HCT116 (cell line): ENCODE results near the gene KRTAP10-1. TPM values are rescaled to one million over a fixed set of nuclear protein-coding genes. Genes with fewer than 3 reads are reported as not detected.

Experiments used
- ATAC-seq: fragments of 200-7000 bp; cut with Tn5 transposase; 2 replicates; pipeline ENCODE4 v1.9.1; 2020; ENCODE audit warnings: mild to moderate bottlenecking, moderate library complexity
- BruUV-seq: library from RNA; stranded (reverse); fragments of 400-500 nt; replicated peaks from 2 replicates; lab custom pipeline; 2021; lab: Mats Ljungman, UMichigan
- CTCF ChIA-PET: fragments of 300-600 bp; sonication (Branson Sonifier 250); formaldehyde crosslinking; loops from one replicate; lab custom pipeline; 2021; ENCODE audit warnings: antibody characterized with exemption; lab: Charles Lee
- POLR2A ChIA-PET: fragments of 300-600, 350-600 bp; sonication (Branson Sonifier 250); formaldehyde crosslinking; loops from one replicate; lab custom pipeline; 2021; ENCODE audit warnings: antibody characterized with exemption; lab: Charles Lee
- RAD21 ChIA-PET, 2 experiments: fragments of 300-600 bp; sonication (Branson Sonifier 250); formaldehyde crosslinking; loops; one replicate each; lab custom pipeline; 2023; ENCODE audit warnings: low total read pairs in 2 of 2; ENCODE audit not compliant: uncharacterized antibody in 2 of 2, unreplicated experiment in 2 of 2, low non-redundant PET in 1 of 2; lab: Charles Lee
- DNase-seq: peaks from one replicate; pipeline ENCODE4 v3.0.0-alpha.2; 2010; ENCODE audit warnings: low read depth, low spot score
- H2AFZ ChIP-seq: fragments of 200-600 bp; shearing (Covaris generic), sonication (generic); 2 replicates; pipeline ENCODE4 v1.6.1; 2017; ENCODE audit warnings: low read depth, mixed run types, mixed read lengths, antibody characterized with exemption, low read length; ENCODE audit not compliant: poor library complexity, severe bottlenecking
- H3K27ac ChIP-seq: 2 replicates; pipeline ENCODE4 v1.5.1; 2012; ENCODE audit warnings: low read depth, low read length
- H3K27me3 ChIP-seq: fragments of 200-600 bp; sonication (generic); 2 replicates; pipeline ENCODE4 v1.6.1; 2016; ENCODE audit warnings: mixed run types, low read length, mixed read lengths; ENCODE audit not compliant: insufficient read depth
- H3K36me3 ChIP-seq, 2 experiments: fragments of 200-500 bp in 1 of 2; fragments of 200-600 bp in 1 of 2; sonication (Bioruptor generic) in 1 of 2; sonication (generic) in 1 of 2; 2 replicates each; pipeline versions ENCODE4 v1.5.1 to v1.6.1; 2014 to 2016; ENCODE audit warnings: low read length in 2 of 2, inconsistent platforms in 1 of 2, mixed read lengths in 1 of 2, mixed run types in 1 of 2; ENCODE audit not compliant: insufficient read depth in 2 of 2, control insufficient read depth in 1 of 2
- H3K4me1 ChIP-seq, 2 experiments: fragments of 200-600 bp in 1 of 2; sonication (generic) in 1 of 2; 2 replicates each; pipeline versions ENCODE4 v1.5.1 to v1.6.1; 2012 to 2017; ENCODE audit warnings: low read length in 2 of 2, inconsistent platforms in 1 of 2, mild to moderate bottlenecking in 1 of 2, mixed read lengths in 1 of 2, mixed run types in 1 of 2, moderate library complexity in 1 of 2; ENCODE audit not compliant: insufficient read depth in 2 of 2, control insufficient read depth in 1 of 2
- H3K4me2 ChIP-seq: fragments of 200-600 bp; sonication (generic); 2 replicates; pipeline ENCODE4 v1.6.1; 2017; ENCODE audit warnings: mixed run types, low read length, mixed read lengths
- H3K4me3 ChIP-seq, 2 experiments: fragments of 200-600 bp in 1 of 2; sonication (generic) in 1 of 2; replicated peaks in 1 of 2; 2 replicates each; pipeline ENCODE4 v1.5.1; 2011 to 2016; ENCODE audit warnings: low read length in 2 of 2, control low read depth in 1 of 2, low read depth in 1 of 2, mild to moderate bottlenecking in 1 of 2, mixed read lengths in 1 of 2, mixed run types in 1 of 2
- H3K79me2 ChIP-seq: fragments of 200-600 bp; sonication (generic); 2 replicates; pipeline ENCODE4 v1.6.1; 2017; ENCODE audit warnings: mild to moderate bottlenecking, mixed run types, low read length, moderate library complexity, mixed read lengths; ENCODE audit not compliant: insufficient read depth
- H3K9ac ChIP-seq: fragments of 200-600 bp; sonication (generic); 2 replicates; pipeline ENCODE4 v1.6.1; 2016; ENCODE audit warnings: low read length, mixed read lengths
- H3K9me2 ChIP-seq: fragments of 200-600 bp; sonication (generic), shearing (Covaris generic); 2 replicates; pipeline ENCODE4 v1.6.1; 2017; ENCODE audit warnings: mixed run types, mild to moderate bottlenecking, moderate library complexity; ENCODE audit not compliant: insufficient read depth
- H3K9me3 ChIP-seq, 2 experiments: fragments of 200-500 bp in 1 of 2; fragments of 200-600 bp in 1 of 2; sonication (Bioruptor generic) in 1 of 2; sonication (generic) in 1 of 2; 2 replicates each; pipeline ENCODE4 v1.6.1; 2014 to 2017; ENCODE audit warnings: low read length in 2 of 2, mixed read lengths in 2 of 2, inconsistent platforms in 1 of 2, low read depth in 1 of 2, mild to moderate bottlenecking in 1 of 2, mixed run types in 1 of 2, moderate library complexity in 1 of 2; ENCODE audit not compliant: control insufficient read depth in 1 of 2, insufficient read depth in 1 of 2
- H4K20me1 ChIP-seq: fragments of 200-600 bp; sonication (generic), shearing (Covaris generic); 2 replicates; pipeline ENCODE4 v1.6.1; 2017; ENCODE audit warnings: mixed run types, mild to moderate bottlenecking, moderate library complexity; ENCODE audit not compliant: insufficient read depth
- ATF3 ChIP-seq: IDR thresholded peaks from 2 replicates; pipeline ENCODE4 v1.6.1; 2012
- CEBPB ChIP-seq: IDR thresholded peaks from 2 replicates; pipeline ENCODE4 v1.6.1; 2012; ENCODE audit warnings: low read depth
- ELF1 ChIP-seq: IDR thresholded peaks from 2 replicates; pipeline ENCODE4 v1.6.1; 2012; ENCODE audit warnings: low read depth, borderline replicate concordance
- FOSL1 ChIP-seq: IDR thresholded peaks from 2 replicates; pipeline ENCODE4 v1.6.1; 2012; ENCODE audit warnings: low read depth
- JUND ChIP-seq: IDR thresholded peaks from 2 replicates; pipeline ENCODE4 v1.6.1; 2012
- POLR2A ChIP-seq: IDR thresholded peaks from 2 replicates; pipeline ENCODE4 v1.7.0; 2011; ENCODE audit warnings: borderline replicate concordance; ENCODE audit not compliant: insufficient read depth, insufficient read length; ENCODE audit errors: extremely low read depth
- SRF ChIP-seq: IDR thresholded peaks from 2 replicates; pipeline ENCODE4 v1.6.1; 2012; ENCODE audit warnings: low read depth
- ZFX ChIP-seq: fragments of 450-650 bp; IDR thresholded peaks from 2 replicates; pipeline ENCODE4 v1.6.1; 2017
- ZNF274 ChIP-seq: fragments of 200-500 bp; sonication (Bioruptor generic); IDR thresholded peaks from 2 replicates; pipeline ENCODE4 v1.6.1; 2014; ENCODE audit warnings: mild to moderate bottlenecking, low read depth, low read length, inconsistent platforms
- intact Hi-C: fragments of 100-400 bp; cut with micrococcal nuclease; formaldehyde crosslinking; loops from 2 replicates; pipeline ENCODE4 v1.10.0; 2022
- total RNA-seq: library from RNA; stranded (reverse); gene quantifications from one replicate; pipeline ENCODE4 v1.2.1, GENCODE V29; 2021; ENCODE audit not compliant: unreplicated experiment
- TF ChIP-seq, protein P1 (sequence below): IDR thresholded peaks from 2 replicates; pipeline ENCODE4 v1.6.1; 2012; ENCODE audit warnings: low read depth
- TF ChIP-seq, protein P2 (sequence below): IDR thresholded peaks from 2 replicates; pipeline ENCODE4 v1.6.1; 2011; ENCODE audit warnings: mild to moderate bottlenecking, low read length, moderate library complexity; ENCODE audit not compliant: insufficient replicate concordance; ENCODE audit errors: extremely low read depth

Gene KRTAP10-1
- total RNA-seq, 1 experiment from 2014 or later: not detected

DNA sequence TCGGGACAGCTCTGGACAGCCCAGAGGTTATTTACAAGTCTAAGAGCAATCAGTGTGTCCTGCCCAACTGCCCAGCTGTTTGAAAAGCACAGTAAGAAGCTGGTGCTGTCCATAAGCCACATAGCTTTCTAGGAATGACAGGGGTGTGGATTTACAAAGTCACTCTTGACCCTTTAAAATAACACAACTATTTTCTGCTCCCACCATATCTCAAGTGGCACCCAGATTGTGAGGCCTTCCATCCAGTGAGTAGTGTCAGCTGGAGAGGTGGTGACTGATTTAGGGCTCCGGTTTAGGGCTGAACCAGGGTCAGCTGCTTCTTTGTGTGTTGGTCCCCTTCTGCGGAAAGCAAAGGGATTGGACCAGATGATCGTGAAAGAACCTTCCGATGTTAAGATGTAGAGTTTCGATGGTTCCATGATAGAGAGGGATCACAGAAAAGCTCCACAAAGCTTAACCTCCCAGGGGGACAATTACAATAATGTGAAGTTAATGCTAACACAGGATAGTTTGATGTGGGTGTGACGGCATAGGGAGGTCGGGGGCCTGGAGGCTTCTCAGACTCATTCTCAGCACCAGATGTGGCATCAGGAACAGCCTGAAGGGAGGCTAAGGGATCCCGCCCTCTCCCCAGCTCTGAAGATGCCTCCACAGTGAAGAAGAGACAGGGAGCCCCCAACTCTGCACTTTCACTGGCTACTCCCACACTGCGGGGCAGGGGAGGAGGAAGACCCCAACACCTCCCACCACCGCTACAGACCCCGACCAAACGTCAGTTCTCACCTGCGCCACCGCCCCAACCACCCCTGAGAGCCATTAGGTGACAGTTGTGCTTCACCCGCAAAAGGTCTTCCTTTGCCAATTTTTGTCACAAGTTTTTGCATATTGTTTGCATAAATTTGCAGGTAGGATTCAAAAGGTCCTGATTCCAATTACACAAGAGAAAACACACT is 44.1 kb downstream of the KRTAP10-1 start:
- peaks cover 11 to 13% of the 10 kb centered on the region in 2 experiments; a peak in 2 of 4 replicates for H3K9me3 ChIP-seq
- intact Hi-C loops: no loop called here
- no peak overlapping the region for H3K27ac ChIP-seq
- ChIA-PET RAD21 (no interaction called here), CTCF (no interaction called here), POLR2A (no interaction called here)
- H3K36me3 ChIP-seq: no peaks in the 10 kb centered on the region
- H3K4me1 ChIP-seq: no peaks in the 10 kb centered on the region
- no peak overlapping the region for H3K9ac ChIP-seq
- TF ChIP-seq FOSL1 (no peak), ELF1 (no peak)
- ATAC-seq (no peak), DNase-seq (no peak)
- no peaks in the 10 kb centered on the region for H4K20me1 ChIP-seq
- no peak overlapping the region for H3K4me2 ChIP-seq
- peaks cover 19% of the 10 kb centered on the region; the same call in 1 of the 2 replicates for H3K27me3 ChIP-seq
- no peaks in the 10 kb centered on the region for H3K9me2 ChIP-seq
- no TSS peak for BruUV-seq
- H3K79me2 ChIP-seq: no peaks in the 10 kb centered on the region
- H3K4me3 ChIP-seq: no peak overlapping the region
- H2AFZ ChIP-seq: no peak overlapping the region

DNA sequence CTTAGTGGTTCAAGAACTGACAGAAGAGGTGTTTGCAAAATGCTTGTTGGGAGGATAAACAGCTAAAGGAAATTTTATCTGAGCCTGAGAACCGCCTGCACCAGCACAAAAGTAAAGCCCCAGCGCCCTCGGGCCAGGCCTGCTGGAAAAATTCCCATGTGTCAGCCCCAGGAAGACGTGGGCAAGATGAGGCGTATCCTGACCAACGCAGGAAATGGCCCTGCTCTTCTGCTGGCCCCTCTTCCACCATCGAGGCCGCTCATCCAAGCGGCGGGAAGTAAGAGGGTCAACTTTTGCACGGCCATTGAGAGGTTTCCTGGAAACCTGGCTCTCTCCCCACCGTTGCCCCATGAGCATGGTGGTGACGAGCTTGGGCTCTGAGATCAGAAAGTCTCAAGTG is 45.0 kb downstream of the KRTAP10-1 start:
- ChIA-PET RAD21 (no interaction called here), POLR2A (no interaction called here), CTCF (no interaction called here)
- H3K9ac ChIP-seq: no peak overlapping the region
- ATAC-seq: no peak
- peaks cover 11 to 13% of the 10 kb centered on the region in 2 experiments; a peak in 2 of 4 replicates for H3K9me3 ChIP-seq
- no peak overlapping the region for H3K27ac ChIP-seq
- no peaks in the 10 kb centered on the region for H3K9me2 ChIP-seq
- H3K4me1 ChIP-seq: no peaks in the 10 kb centered on the region
- peaks cover 19% of the 10 kb centered on the region; the same call in 1 of the 2 replicates for H3K27me3 ChIP-seq
- H3K79me2 ChIP-seq: no peaks in the 10 kb centered on the region
- H2AFZ ChIP-seq: no peak overlapping the region
- H3K4me2 ChIP-seq: no peak overlapping the region
- TF ChIP-seq ATF3 (no peak), POLR2A (no peak), CEBPB (no peak), JUND (no peak), ZNF274 (no peak), ZFX (no peak), SRF (no peak)
- TF ChIP-seq, protein P1, sequence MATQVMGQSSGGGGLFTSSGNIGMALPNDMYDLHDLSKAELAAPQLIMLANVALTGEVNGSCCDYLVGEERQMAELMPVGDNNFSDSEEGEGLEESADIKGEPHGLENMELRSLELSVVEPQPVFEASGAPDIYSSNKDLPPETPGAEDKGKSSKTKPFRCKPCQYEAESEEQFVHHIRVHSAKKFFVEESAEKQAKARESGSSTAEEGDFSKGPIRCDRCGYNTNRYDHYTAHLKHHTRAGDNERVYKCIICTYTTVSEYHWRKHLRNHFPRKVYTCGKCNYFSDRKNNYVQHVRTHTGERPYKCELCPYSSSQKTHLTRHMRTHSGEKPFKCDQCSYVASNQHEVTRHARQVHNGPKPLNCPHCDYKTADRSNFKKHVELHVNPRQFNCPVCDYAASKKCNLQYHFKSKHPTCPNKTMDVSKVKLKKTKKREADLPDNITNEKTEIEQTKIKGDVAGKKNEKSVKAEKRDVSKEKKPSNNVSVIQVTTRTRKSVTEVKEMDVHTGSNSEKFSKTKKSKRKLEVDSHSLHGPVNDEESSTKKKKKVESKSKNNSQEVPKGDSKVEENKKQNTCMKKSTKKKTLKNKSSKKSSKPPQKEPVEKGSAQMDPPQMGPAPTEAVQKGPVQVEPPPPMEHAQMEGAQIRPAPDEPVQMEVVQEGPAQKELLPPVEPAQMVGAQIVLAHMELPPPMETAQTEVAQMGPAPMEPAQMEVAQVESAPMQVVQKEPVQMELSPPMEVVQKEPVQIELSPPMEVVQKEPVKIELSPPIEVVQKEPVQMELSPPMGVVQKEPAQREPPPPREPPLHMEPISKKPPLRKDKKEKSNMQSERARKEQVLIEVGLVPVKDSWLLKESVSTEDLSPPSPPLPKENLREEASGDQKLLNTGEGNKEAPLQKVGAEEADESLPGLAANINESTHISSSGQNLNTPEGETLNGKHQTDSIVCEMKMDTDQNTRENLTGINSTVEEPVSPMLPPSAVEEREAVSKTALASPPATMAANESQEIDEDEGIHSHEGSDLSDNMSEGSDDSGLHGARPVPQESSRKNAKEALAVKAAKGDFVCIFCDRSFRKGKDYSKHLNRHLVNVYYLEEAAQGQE: no peak
- TF ChIP-seq, protein P2, sequence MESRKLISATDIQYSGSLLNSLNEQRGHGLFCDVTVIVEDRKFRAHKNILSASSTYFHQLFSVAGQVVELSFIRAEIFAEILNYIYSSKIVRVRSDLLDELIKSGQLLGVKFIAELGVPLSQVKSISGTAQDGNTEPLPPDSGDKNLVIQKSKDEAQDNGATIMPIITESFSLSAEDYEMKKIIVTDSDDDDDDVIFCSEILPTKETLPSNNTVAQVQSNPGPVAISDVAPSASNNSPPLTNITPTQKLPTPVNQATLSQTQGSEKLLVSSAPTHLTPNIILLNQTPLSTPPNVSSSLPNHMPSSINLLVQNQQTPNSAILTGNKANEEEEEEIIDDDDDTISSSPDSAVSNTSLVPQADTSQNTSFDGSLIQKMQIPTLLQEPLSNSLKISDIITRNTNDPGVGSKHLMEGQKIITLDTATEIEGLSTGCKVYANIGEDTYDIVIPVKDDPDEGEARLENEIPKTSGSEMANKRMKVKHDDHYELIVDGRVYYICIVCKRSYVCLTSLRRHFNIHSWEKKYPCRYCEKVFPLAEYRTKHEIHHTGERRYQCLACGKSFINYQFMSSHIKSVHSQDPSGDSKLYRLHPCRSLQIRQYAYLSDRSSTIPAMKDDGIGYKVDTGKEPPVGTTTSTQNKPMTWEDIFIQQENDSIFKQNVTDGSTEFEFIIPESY: no peak
- intact Hi-C loops: no loop called here
- no peak for DNase-seq
- BruUV-seq: no TSS peak
- H4K20me1 ChIP-seq: no peaks in the 10 kb centered on the region
- no peaks in the 10 kb centered on the region for H3K36me3 ChIP-seq
- H3K4me3 ChIP-seq: no peak overlapping the region
